ENCODE measurements around the gene MTURN.

The MTURN gene

GRCh38 chr7:30206942-30207341, 72.2 kb downstream of the MTURN start:
- Histone ChIP-seq H3K27ac (ENCODE audit: low read length) (no peak overlapping the region), H3K9me3 (replicated peaks; ENCODE audit: insufficient read depth, low read length) (no peaks in the 10 kb centered on the region), H3K79me2 (ENCODE audit: low read length) (no peaks in the 10 kb centered on the region), H3K36me3 (replicated peaks; ENCODE audit: insufficient read depth, low read length) (no peaks in the 10 kb centered on the region), H3K9ac (ENCODE audit: low read length) (no peak overlapping the region), H3K27me3 (replicated peaks; ENCODE audit: insufficient read depth, low read length) (no peaks in the 10 kb centered on the region), H4K20me1 (ENCODE audit: insufficient read depth, low read length) (no peaks in the 10 kb centered on the region), H2AFZ (ENCODE audit: low read length) (no peak overlapping the region), H3F3A (ENCODE audit: insufficient read depth, low read length) (no peaks in the 10 kb centered on the region), H3K4me2 (ENCODE audit: low read depth, low read length) (no peak overlapping the region), H3K4me3 (ENCODE audit: low read length) (no peak overlapping the region), H3K9me2 (replicated peaks; ENCODE audit: insufficient read depth, low read length) (no peaks in the 10 kb centered on the region), H3K4me1 (ENCODE audit: low read length) (no peaks in the 10 kb centered on the region)
- TF ChIP-seq EZH2 (optimal IDR thresholded peaks at IDR 0.05; ENCODE audit: low read depth, low read length) = no peak
- TF ChIP-seq CTCF (IDR thresholded peaks at IDR 0.05; ENCODE audit: low read length) = no peak
- TF ChIP-seq EZH2phosphoT487 (IDR thresholded peaks at IDR 0.05; ENCODE audit: low read length) = no peak
- DNase-seq = no peak

GRCh38 chr7:30207376-30207775, 72.6 kb downstream of the MTURN start:
- no peak overlapping the region for H3K4me3 ChIP-seq (ENCODE audit: low read length)
- H3K4me1 ChIP-seq (ENCODE audit: low read length) = no peaks in the 10 kb centered on the region
- H3K9ac ChIP-seq (ENCODE audit: low read length) = no peak overlapping the region
- no peaks in the 10 kb centered on the region for H3F3A ChIP-seq (ENCODE audit: insufficient read depth, low read length)
- no peak overlapping the region for H2AFZ ChIP-seq (ENCODE audit: low read length)
- no peaks in the 10 kb centered on the region for H4K20me1 ChIP-seq (ENCODE audit: insufficient read depth, low read length)
- H3K9me2 ChIP-seq (replicated peaks; ENCODE audit: insufficient read depth, low read length) = no peaks in the 10 kb centered on the region
- H3K27me3 ChIP-seq (replicated peaks; ENCODE audit: insufficient read depth, low read length) = no peaks in the 10 kb centered on the region
- no peak for DNase-seq
- H3K4me2 ChIP-seq (ENCODE audit: low read depth, low read length) = no peak overlapping the region
- H3K79me2 ChIP-seq (ENCODE audit: low read length) = no peaks in the 10 kb centered on the region
- H3K9me3 ChIP-seq (replicated peaks; ENCODE audit: insufficient read depth, low read length) = no peaks in the 10 kb centered on the region
- TF ChIP-seq EZH2 (optimal IDR thresholded peaks at IDR 0.05; ENCODE audit: low read depth, low read length) = no peak
- TF ChIP-seq CTCF (IDR thresholded peaks at IDR 0.05; ENCODE audit: low read length) = no peak
- TF ChIP-seq EZH2phosphoT487 (IDR thresholded peaks at IDR 0.05; ENCODE audit: low read length) = no peak
- no peak overlapping the region for H3K27ac ChIP-seq (ENCODE audit: low read length)
- no peaks in the 10 kb centered on the region for H3K36me3 ChIP-seq (replicated peaks; ENCODE audit: insufficient read depth, low read length)

GRCh38 chr7:30209951-30210350, 75.2 kb downstream of the MTURN start:
- DNase-seq = no peak
- Histone ChIP-seq H3K9me3 (replicated peaks; ENCODE audit: insufficient read depth, low read length) (no peaks in the 10 kb centered on the region), H3K79me2 (ENCODE audit: low read length) (no peaks in the 10 kb centered on the region), H3K9me2 (replicated peaks; ENCODE audit: insufficient read depth, low read length) (no peaks in the 10 kb centered on the region), H3K27me3 (replicated peaks; ENCODE audit: insufficient read depth, low read length) (no peaks in the 10 kb centered on the region), H3K27ac (ENCODE audit: low read length) (no peak overlapping the region), H3K4me2 (ENCODE audit: low read depth, low read length) (no peak overlapping the region), H4K20me1 (ENCODE audit: insufficient read depth, low read length) (no peaks in the 10 kb centered on the region), H3K9ac (ENCODE audit: low read length) (no peak overlapping the region), H3F3A (ENCODE audit: insufficient read depth, low read length) (no peaks in the 10 kb centered on the region), H3K36me3 (replicated peaks; ENCODE audit: insufficient read depth, low read length) (no peaks in the 10 kb centered on the region), H3K4me1 (ENCODE audit: low read length) (no peaks in the 10 kb centered on the region), H3K4me3 (ENCODE audit: low read length) (no peak overlapping the region), H2AFZ (ENCODE audit: low read length) (no peak overlapping the region)
- TF ChIP-seq EZH2 (optimal IDR thresholded peaks at IDR 0.05; ENCODE audit: low read depth, low read length) (no peak), EZH2phosphoT487 (IDR thresholded peaks at IDR 0.05; ENCODE audit: low read length) (no peak), CTCF (IDR thresholded peaks at IDR 0.05; ENCODE audit: low read length) (no peak)

Measured in MM.1S (cell line).